Hematopoietic multipotent progenitor cell treated with erythropoietin and hydrocortisone succinate and interleukin-3 and kit ligand, for 6 days (in vitro differentiated cells): Measurements from ENCODE around the gene LTBP1.

ENCODE experiments used
- DNase-seq: peaks from one replicate; pipeline ENCODE4 v3.0.0-alpha.2; 2015

LTBP1 gene

GRCh38 chr2:33321876-33322483, 375.2 kb downstream of the LTBP1 start:
- DNase-seq: no peak

DNA sequence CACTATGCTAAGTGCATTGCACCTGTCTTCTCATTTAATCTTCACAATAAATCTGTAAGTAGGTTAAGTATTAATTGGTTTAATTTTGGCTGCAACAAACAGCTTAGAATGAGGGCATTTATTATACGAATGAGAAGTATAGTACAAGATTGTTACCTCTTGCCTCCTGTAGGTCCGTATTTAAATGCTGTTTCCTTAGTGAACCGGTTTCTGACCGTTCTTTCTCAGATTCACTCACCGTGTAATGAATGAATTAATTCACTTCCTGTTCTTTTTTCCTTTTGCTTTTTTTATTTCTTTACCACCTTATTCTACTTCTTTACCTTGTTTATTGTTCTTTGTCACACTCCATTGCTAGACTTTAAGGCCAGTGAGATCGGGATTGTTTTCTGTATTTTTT, 375.9 kb downstream of the LTBP1 start:
- no peak for DNase-seq

DNA sequence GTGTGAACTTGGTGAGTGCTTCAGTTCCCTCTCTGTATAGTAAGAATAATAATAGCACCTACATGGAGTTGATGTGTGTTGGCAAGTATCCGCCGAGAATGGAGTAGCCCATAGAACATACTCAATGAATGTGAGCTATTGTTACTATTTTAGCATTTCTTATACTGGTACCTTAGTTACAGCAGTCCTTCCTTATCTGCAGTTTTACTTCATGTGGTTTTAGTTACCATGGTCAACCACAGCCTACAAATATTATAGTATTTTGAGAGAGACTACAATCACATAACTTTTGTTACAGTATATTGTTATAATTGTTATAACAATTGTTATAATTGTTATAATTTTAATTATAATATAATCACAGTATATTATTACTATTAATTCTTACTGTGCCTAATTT, 377.2 kb downstream of the LTBP1 start:
- DNase-seq: peak; percentile 26

DNA sequence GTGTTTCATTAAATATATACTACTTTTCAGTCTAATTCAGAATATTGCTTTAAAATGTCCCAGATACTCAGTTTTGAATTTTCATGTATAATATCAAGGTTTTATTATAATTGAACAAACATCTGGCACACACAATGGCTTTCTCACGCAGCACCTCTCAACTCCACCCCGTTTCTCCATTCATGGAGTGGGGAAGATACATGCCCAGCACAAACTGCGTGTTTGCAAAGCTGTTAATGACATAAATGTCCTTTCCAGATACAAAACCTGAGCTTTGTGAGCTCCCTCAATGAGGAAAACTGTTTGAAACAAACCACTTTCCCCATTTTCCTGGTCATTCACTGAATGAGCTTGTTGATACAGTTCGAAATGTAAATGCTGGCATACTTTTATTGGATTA, 379.3 kb downstream of the LTBP1 start:
- DNase-seq: no peak

GRCh38 chr2:33333433-33333832, 386.7 kb downstream of the LTBP1 start:
- DNase-seq: no peak

- no peak for DNase-seq
Observed at GRCh38 chr2:33334083-33334482, 387.3 kb downstream of the LTBP1 start.

DNA sequence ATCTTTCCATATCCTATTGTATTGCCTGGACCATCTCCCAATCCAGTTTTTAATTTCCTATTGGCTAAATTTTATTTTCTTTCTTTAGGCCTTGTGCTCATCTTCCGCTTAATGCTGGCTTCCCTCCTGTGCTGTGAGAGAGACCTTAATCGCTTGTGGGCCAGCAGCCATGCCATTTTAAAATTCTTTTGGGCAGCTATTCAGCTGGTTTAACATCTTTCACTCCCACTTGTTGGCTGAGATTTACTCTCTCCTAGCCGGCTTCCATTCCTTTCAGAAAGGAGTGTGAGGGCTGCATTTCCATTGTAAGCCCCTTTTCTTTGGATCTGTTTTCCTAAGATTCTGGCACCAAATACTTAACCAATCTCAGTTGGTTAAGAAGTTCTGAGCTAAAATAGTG, 388.8 kb downstream of the LTBP1 start:
- DNase-seq: no peak

DNA sequence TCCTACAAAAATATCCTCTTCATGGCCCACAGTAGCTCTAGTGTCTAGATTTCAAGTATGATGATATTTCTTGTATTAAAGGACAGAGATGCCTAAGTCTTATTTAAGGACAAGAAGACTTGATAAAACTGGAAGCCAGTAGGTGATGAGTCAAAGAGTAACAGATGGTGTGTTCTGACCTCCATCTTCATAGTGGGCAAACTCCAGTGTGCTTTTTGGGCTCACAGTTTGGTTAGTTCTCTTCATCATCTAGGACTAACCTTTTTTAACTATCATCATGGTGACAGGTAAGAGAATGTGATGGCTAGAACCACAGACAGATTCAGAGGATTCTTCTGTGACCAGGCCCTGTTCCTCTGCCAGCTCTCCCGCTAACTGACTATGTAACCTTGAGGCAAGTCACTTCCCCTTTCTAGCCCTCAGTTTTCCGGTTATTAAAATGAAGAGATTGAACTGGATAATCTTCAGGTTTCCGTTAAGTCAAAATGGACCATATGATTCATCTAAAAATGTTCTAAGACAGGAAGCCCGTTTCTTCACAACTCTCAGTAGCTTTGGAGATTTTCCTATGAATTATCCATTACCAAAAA, 389.4 kb downstream of the LTBP1 start:
- peak; percentile 60 for DNase-seq

GRCh38 chr2:33337385-33337960, 390.7 kb downstream of the LTBP1 start:
- DNase-seq: no peak

- no peak for DNase-seq
Observed at GRCh38 chr2:33337981-33338380, 391.2 kb downstream of the LTBP1 start.

DNA sequence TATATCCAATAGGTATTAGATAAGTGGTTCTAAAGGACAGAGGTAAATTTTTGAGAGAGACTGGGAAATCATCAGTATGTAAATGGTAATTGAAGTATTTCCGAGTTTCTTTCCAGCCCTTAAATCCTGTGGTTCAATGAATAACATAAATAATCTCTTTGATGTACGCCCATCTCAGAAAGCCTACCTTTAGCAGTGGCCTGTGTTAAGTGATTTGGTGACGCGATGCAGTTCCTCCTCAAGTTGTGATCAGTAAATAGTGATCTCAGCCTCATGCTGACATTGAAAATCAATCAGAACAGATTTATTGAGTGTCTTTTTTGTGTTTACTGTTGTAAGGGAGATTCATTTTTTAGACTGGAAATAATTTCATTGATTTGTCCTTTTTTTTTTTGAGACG, 392.5 kb downstream of the LTBP1 start:
- DNase-seq: no peak

DNA sequence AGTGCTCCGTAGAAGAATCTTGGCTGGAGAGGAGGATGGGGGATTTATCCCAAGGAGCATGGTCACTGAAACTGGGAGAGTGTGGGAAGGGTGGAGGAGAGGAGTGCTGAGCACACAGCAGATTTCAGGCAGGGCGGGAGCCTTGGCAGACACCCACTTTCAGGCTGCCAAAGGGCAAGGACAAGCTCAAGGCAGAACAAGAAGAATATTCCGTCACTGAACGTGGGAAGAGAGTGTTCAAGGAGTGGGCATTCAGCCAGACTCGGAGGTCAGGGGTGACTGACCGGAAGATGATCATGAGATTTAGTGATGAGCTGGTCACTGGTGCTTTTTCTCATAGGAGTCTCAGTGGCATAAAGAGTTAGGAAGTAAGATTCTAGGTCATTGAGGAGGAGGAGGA, 393.5 kb downstream of the LTBP1 start:
- DNase-seq: no peak

DNA sequence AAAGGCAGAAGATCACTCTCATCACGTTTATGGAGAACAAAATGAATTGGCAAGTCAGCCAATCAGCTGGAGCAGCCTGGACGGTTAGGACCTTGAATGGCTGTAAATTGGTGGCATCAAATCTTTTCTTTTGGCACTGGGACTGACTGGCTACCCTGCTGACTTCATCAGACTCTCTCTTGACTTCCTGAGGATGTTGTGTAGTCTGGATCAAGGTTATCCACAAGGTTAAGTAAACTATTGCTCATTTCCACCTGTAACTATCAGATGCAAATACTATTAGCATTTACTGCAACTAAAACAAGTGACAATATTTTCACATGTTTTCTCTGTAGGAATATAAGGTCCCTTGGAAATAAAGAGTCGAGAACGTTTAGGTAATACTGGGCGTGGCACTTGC, 395.4 kb downstream of the LTBP1 start:
- DNase-seq: no peak

- DNase-seq: no peak
Observed at GRCh38 chr2:33342705-33343104, 396.0 kb downstream of the LTBP1 start.

DNA sequence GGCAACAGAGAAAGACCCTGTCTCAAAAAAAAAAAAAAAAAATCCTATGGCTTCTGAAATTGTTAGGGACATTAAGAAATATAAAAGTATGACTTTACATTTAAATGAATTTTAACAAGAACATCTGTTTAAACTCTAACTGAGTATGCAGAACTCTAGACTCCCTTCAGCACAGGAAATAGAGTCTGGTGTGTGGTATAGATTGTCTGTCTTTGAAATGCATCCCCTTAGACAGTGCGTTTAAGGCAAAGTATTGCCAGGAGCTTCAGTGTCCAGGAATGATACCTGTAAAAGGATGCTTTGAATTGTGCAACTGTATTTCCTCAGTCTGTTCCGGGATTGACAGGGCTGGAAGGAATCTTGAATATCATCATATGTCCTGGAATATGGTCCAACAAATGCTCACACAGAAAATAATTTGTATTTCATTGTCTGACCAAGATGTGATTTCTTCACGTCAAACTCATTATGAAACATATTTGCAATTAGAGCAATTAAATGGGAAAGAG, 396.7 kb downstream of the LTBP1 start:
- DNase-seq: no peak

DNA sequence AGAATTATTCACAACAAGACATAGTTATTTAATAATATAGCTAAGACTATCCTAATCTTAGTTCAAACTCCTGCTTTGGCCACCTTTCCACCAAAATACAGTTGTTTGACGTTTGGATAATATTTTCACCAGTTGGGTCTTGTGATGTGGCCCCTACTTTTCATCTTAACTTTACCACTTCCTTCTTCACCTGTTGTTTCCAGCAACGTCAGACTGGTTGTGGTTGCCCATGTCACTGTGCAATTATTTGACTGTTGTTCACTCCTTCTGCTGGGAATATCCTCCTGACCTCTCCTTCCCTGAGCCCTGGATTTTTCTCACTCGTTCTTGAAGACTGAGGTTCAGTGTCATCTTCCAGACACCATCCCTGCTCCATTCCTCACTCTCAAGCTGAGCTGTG, 397.5 kb downstream of the LTBP1 start:
- DNase-seq: no peak

GRCh38 chr2:33347856-33348255, 401.1 kb downstream of the LTBP1 start:
- DNase-seq: no peak

DNA sequence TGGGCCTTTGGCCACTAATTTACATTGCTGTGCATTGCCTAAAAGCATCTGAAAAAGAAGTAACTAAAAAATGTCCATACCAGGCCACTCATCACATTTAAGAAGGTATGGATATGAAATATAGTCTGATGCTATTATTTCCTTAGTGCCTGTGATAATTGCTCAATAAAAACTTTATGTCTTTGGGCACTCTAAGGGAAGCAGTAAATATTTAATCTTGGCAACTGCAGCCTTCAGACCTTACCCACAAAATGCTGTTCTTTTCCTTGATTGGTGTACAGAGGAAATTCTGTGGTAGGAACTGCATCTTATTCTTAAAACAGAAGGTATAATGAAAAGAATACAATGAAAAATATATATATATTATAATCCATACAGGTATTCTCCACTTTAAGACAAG, 403.9 kb downstream of the LTBP1 start:
- no peak for DNase-seq

GRCh38 chr2:33351781-33352180, 405.0 kb downstream of the LTBP1 start:
- no peak for DNase-seq

- no peak for DNase-seq
Observed at GRCh38 chr2:33354981-33355380, 408.2 kb downstream of the LTBP1 start.

GRCh38 chr2:33358878-33359277, 412.1 kb downstream of the LTBP1 start:
- DNase-seq: no peak

- DNase-seq: peak; percentile 11
Observed at GRCh38 chr2:33363325-33364298, 416.9 kb downstream of the LTBP1 start.

DNA sequence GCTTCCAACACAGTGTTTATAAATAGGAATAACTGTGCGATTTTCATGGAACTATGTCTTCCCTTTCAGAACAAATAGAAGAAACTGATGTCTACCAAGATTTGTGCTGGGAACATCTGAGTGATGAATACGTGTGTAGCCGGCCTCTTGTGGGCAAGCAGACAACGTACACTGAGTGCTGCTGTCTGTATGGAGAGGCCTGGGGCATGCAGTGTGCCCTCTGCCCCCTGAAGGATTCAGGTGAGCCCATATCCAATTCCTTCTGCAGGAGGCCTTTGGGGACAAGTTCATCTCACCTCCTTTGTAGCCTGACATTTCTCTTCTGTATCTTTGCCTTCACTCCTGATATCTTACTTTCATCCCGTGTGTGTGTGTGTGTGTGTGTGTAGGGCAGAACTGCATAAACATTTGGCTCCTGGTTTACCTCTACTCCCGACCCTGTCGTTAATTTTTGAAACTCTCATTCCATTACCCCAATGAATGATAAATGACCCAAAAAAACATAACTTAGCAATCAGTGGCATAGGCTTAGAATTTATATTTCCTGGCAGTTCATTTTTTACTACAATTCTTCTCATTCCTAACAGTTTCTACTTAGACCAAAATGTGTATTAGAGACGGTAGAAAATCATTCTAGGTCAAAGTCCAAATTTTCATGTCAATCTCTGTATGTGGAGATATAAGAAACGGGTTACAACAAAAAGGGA, 418.7 kb downstream of the LTBP1 start:
- no peak for DNase-seq
